Suppressor macrophage (primary cell): ENCODE measurements around the gene DAPK1.

Experiments used
- DNase-seq, 4 experiments: peaks; one replicate each; pipeline ENCODE4 v3.0.0-alpha.2; 2020 to 2022

Gene DAPK1

DNA sequence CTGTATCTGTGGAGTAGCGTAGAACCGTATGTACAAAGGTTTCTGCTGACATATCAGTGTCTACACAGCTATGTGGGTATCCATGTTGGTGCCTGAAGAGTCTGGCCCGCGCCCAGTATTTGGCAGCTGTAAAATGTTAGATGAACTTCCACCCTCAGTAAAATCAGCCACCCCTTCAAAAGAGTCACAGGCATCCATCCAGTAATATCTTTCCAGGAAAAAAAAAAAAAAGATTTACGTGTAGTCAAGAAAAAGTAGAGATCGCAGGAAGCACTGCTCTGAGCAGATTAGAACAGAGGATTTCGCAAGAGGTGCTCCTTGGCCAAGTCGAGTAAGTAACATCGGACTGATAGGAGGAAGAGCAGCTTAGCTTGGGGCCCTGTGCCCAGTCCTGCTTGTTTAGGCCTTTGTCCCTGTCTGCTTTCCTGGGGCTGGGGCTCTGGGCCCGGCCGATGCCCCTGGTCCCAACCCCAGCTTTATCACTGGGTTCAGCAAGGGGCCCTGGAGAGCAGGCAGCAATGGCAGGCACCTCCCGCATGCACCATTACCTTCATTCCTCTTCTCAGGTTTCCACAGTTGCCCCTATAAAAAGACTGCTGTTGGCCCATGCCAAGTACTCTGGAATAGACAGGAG lies 21.2 kb downstream of the DAPK1 start:
- DNase-seq: peak; percentile 61 to 82 (median 80)

DNA sequence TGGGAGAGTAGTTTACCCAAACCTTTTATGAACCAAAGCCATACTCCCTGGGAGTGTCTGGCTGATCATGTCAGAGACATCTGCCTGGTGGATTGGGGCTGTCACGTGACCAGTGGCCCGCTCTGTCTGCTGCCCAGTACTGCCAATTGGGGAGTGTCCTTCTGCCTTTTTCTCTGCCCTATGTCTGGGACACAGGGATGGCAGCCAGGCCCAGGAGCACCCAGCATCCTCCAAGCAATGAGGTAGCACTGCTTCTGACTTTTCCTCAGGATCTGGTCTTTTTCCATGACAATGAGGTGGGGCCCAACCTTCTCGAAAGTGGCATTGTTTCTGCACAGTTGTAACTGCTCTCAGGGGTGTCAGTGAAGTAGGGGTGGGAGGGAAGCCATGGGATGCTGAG lies 21.8 kb downstream of the DAPK1 start:
- DNase-seq: no peak

DNA sequence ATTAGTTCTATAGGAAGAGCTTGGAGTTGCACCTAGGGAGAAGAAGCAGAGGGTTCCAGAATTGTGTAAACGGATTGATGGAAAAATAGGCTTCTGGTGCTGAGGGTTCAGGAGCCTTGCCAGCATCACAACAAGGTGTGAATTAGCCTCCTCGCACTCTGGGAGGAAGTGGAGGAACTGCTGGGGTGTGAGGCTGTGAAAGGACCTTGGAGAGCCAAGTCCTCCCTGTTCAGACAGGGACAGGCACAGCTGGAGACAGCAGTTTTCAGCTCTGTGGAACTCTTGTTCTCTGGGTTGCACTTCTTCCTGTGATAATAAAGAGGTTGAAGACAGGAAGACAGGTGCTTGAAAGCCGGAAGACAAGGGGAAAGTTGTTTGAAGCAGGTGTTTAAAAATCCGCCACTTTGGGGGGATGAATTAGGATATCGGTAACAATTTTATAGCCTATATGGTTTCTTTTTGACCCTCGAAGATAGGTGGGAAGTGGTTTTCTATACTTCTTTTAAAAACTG lies 22.6 kb downstream of the DAPK1 start:
- no peak for DNase-seq

DNA sequence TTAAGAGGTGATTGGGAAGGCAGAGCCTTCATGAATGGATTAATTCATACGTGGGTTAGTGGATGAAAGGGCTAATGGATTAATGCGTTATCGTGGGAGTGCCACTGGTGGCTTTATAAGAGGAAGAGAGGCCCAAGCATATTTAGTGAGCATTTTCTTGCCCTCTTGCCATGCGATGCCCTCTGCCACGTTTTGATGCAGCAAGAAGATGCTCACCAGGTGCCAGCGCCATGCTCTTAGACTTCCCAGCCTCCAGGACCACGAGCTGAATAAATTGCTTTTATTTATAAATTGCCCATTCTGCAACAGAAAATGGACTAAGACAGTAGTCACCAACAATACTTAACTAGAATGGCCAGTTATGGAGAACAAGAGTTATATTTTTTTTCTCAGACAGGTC lies 24.2 kb downstream of the DAPK1 start:
- DNase-seq: no peak

DNA sequence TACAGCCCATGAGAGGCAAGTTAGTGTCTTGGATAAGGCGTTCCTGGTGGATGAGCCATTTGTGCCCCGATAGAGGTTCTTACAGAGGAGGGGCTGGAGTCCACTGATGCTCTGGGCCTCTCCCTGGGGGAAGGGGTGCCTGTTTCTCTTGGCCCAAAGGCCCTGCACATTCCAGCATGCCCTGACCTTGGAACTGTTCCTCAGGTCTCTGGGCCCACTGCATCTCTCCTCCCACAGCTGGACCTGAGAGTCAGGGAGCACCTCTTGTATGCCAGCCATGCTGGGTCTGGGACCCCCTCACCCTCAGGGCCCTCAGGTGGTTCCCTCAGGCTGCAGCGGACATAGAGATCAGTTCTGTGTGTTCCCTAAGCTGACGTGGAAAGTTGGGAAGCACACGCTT lies 26.4 kb downstream of the DAPK1 start:
- no peak for DNase-seq

DNA sequence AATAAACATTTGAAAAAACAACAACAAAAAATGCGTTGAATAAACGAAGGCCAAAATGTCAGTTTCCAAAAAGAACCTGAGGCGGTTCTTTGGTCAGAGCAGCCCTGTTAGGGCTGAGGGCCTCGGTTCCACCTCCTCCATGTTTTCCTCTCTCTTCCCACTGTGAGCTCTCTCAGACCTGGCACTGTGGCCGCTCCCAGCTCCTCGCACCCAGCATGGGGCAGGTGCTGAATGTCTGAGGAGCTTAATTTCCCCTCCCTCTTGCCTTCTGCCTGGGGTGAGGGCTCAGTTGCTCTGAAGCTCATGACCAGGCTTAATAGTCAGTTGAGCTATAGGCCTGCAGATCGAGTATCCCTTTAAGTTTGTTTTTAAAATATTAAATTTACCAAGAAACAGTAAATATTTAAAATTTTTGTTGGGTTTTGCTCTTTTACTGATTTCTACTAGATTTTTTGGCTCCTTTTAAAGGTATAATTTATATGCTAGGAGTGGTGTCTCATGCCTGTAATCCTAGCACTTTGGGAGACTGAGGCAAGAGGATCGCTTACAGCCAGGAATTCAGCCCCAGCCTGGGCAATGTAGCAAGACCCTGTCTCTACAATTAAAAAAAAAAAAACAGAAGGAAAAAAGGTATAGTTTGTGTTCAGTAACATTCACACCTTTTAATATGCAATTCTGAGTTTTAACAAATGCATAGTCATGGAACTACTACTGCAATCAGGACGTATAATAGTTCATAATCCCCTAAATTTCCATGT lies 28.1 kb downstream of the DAPK1 start:
- DNase-seq: no peak

DNA sequence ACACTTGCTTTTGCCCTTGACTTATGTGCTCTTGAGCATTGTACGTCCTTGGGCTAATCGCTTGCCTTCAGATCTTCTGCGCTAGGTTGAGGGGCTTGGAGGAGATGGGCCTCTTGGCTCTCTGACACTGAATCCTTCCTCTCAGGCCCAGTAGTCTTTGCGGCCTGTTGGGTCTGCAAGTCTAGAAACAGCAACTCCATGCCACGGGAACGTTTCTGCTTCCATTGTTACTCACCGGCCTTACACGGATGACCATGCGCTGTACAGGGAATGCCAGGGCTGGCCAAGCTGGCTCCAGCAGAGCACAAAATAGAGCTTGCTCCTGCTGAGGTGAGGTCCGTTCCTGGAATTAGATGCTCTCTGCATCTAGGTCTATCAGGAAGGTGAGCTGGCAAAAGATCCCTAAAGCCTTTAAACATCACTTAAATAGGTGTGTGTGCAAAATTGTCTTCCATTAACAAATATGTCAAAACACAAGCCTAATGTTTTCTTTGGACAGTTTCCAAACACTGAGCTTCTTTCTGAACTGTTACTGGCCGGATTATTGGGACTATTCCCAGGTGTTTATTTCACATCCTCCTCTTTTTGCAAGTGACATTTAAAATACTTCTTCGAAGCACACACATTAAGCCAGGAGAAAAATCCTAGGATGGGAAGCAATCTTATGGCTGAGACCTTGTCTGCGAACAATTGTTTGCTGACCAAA lies 29.7 kb downstream of the DAPK1 start:
- no peak for DNase-seq

DNA sequence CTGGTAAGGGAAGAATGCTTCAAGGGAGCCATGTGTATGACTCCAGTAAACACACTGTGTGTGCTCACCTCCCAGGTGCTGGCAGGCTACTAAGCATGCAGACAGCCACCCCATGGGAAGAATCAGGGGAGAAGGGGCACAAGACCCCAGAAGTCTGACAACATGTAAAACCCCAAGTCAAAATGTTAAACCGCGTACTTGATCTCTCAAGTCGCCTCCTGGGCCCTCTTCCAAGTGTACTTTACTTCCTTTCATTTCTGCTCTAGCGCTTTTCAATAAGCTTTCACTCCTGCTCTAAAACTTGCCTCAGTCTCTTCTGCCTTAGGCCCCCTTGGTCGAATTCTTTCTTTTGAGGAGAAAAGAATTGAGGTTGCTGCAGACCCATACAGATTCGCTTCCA lies 31.3 kb downstream of the DAPK1 start:
- DNase-seq: no peak

DNA sequence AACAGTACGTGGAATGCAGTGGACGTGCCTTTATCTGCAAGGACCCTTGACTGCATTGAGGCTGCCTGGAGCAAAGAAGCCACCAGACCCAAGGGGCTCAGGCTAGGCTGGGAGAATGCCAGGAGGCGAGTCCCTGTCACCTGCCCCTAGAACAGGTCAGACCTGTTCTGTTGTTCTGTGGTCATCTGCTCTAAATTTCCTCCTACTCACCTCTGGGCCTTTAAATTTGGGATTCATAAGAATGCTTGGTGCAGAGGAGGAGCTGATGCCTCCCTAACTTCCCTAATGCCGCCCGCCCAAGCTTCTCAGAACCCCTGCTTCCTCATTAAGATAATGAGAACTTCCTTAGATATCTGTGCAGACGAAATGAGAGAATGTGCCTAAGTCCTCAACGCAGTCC lies 32.0 kb downstream of the DAPK1 start:
- peak; percentile 74 to 89 (median 83) for DNase-seq

DNA sequence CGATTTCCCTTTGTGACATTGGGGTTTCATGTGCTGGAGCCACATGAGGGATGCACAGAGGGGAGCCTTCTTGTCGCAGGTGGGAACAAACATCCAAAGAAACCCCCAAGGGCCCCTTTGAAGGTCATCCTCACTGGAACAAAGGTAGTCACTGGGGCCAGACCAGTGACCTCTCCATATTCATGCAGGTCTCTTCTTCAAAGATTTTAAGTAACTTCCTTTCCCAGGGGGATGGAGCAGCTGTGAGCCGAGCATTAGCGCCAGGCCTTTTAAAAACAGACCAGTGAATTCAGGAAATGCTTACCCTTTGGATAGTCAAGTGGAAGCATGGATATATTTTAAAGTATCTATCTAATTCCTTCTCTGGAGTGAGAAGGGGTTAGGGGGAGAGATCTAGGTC lies 33.0 kb downstream of the DAPK1 start:
- no peak for DNase-seq

DNA sequence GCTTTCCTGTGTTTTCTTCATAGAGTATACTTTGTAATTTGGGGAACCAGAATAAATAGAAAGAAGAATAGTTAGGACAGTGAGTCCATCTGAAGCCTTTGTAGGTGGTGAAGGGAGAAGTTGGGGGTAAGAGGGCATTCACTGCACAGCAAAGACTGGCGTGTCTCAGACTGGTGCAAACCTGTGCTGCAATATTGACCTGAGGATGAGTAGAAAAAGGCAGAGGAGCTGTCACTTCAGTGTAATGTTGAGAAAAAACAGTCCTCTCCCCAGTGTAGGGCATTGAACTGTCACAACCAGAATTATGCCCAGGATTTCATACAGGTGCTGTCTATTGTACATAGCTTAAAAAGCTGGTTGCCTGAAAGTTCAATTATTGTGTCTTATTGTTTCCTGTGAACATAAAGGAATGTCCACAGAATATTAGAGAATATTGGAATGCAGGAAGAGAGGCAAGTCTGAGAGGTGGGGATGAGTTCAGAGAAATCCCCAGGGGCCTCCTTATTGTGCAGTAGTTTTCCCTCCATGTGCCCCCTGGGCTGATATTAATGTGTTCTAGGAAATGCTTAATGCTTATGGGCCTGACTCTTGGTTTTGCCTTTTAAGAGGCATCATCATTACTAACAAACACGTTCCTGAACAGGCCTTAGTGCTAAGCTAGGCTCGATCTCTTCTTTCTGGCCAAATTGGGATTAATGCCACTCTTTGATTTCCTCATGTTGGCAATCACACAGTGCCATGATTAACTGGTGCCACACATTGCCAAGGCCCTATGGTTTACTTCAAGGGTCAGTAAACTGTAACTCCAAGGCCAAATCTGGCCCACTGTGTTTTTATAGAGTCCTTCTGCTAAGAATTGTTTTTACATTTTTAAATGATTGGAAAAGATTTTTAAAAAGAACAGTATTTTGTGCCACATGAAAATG lies 34.0 kb downstream of the DAPK1 start:
- peak in 1 of 4 experiments; percentile 27 for DNase-seq

DNA sequence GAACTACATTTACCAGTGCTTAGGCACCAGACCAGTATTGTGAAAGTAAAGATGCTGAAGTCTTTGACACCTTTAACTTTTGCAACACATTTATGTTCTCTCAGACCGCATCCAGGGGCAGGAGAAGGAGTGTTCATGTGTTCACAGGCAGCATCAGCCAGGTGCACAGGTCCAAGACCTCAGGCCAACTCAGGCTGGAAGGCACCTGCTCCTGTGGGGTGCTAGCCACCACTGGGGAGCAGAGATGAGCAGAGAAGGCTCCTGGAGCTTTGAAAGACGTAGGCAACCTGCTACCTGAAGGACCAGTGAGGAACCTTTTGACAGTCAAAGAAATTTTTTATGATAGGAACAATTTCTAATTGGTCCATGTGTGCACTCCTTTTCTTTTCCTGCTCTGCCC lies 35.6 kb downstream of the DAPK1 start:
- DNase-seq: no peak

DNA sequence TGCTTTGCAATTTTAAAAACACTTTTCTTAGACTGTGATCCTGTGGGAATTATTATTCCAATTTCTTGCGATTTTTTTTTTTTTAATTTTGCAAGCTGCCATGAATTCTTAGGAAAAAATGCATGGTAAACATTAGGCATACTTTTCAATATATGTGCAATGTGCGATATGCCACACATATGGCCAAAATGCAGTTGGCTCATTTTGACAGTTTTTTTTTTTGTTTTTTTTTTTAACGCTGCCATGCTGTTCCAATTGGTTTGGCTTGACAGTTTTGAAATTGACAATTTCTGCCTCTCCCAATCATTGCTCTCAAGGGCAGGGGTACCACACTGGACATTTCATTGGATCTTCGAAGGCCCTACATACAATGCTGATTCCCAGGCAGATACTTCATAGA lies 36.4 kb downstream of the DAPK1 start:
- no peak for DNase-seq

DNA sequence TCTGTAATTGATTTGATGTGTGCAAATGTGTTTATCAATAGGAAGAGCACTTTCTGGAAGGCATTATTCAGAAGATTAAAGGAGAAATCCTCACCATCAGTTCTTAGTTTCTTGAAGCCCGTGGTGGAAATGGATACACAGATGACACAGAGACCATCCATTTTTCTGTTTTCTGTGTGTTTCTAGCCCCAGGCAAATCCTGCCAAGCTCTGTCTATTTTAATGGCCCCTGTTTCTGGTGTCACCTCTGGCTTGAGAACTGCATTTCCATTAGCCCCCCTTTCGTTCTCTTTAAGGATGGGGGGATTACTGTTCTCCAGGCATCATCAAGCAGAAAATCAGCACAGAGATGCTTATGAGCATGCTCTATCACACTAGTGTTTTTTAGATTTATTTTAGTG lies 37.3 kb downstream of the DAPK1 start:
- no peak for DNase-seq

DNA sequence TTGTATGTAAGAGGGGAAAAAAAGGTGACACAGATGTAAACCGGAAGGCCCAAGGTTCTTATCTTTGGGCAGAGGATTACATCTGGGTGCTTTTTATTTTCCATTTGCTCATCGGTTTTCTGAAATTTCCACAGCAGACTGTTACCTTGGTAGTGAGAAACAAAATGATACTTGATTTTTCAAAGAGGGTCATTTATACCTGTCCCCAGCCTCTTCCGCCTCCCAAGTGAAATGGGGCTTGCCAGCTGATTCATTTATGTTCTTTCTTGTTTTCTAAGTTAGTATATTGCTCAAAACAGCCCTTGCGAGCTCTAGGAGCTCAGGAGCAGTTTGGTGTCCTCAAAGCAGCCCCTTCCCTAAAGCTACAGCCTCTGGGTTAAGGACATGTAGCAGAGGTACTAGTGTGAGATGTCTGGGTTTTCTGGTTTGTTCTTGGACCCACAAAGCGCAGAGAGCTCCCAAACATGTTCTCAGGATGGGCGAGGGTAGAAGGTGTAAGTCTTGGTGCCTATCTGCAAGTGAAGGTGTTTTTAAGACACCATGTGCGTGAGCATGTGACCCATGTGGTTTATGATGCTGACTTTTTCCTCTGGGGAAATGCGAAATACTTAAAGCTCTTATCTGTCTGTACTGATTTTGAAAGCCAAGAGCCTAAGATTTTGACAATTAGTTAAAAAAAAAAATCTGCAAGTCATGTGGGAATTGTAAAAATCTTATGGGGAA lies 38.3 kb downstream of the DAPK1 start:
- no peak for DNase-seq

DNA sequence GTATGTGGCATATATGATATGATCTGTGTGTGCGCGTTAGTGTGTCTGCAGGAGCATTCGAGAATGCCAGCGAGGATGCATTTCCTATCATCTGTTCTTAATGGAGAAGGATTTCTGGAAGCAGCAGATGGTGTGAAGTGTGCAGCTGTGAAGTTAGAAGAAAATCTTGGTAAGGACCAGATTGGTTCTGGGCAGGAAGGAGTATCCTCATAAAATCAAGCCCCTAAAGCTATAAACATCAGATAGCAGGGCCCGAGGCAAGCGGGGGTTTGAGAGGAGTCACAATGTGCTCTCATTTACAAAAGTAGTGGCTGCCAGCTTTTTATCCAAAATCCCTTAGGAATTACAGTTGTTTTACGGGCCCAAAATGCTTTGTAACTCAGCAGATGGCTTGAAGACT lies 40.0 kb downstream of the DAPK1 start:
- no peak for DNase-seq

DNA sequence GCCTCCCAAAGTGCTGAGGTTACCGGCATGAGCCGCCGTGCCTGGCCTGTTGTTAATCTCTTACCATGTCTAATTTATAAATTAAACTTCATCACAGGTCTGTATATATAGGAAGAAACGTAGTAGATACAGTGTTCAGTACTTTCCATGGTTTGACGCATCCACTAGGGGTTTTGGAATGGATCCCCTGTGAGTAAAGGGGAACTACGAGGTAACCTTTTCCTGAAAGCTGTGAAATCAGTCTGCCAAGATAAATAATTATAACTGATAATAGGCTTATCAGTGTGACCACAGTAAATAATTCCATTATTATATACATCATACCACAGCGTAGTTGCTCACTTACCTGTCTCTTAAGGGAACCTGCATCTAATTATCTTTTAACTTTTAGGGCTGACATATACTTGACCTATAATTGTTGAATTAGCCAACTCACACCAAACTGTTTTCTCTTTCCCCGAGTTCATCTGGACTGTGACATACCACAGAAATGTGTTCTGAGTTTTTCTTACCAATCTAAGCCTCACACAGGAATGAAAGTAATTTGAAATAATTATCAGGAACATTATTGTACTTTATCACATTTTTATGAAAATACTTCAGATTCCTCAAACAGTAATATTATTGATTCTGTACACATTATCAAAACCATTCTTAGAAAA lies 42.9 kb downstream of the DAPK1 start:
- DNase-seq: no peak

DNA sequence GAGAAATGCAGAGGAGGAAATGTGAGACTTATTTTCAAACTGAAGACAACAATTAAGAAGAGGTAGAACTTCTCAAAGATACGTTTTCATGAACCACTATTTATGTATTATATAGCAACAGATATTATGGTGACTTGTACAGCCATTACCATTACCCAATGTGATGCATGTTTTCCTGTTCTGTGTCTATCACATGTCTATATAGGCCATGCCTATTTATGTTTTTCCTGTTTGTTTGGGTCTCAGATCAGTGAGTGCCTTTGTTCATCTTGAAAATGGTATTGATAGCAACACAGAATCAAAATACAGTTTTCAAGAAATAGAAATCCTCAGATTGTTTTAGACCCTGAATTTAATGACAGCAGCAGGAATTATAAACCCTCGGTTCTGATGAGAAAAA lies 44.0 kb downstream of the DAPK1 start:
- no peak for DNase-seq

DNA sequence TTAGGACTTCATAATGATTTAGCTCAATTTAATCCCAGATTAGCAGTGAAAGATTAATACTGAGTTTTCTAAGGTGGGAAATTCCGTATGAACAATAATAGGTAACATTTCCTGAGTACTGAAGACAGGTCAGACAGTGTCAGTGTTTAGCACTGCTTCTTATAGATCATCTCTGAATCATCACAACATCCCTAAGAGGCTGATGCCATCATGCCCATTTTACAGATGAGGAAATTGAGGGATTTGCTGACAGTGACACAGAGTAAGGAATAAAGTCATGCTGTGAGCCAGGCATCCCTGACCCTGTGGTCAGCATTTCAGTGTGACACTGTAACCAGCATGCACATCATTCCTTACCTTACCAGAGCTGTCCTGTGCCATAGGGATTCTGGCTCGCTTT lies 44.5 kb downstream of the DAPK1 start:
- peak in 2 of 4 experiments; percentile 41 to 52 for DNase-seq

DNA sequence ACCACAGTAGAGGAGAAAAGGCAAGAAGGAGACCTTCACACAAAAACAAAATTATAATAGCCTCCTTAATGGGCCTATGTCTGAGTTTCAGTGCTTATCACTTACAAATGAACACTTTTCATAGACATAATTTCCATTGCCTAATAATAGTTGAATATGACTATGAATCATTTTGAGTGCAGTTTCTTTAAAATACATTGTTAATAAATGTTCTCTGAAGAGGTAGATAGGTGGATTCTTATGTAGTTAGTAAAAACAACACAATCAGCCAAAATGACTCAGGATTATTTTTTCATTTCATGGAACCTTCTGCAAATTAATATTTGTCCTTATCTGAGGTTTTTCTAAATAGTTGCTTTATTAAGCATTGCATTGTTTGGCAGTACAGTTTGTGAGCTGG lies 45.6 kb downstream of the DAPK1 start:
- no peak for DNase-seq

DNA sequence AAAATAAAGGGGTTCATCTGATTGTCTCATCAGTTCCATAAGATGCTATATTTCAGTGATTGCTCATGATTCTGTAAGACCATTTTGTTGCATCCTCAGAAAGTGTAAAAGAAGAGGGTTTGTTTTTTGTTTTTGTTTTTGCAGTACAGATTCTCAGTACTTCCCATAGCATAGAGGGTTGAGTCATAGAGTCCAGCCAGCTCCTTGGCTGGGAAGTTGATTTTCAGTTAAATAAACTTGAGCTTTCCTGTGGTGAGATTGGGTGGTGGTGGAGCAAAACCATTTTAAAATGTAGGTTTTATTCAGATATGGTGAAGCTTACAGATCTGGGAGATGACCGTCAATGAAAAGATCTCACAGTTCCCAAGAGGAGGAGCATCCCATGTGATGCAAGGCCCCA lies 48.2 kb downstream of the DAPK1 start:
- peak in 2 of 4 experiments; percentile 35 to 39 for DNase-seq
